Activated naive CD8-positive, alpha-beta T cell treated with anti-CD3 and anti-CD28 coated beads, Interleukin-2, amount 10 ng/mL, durations not matched to agents 7 days and 5 days (primary cell): Measurements from ENCODE around the gene RAPGEF2. TPM values are rescaled to one million over a fixed set of nuclear protein-coding genes. Genes with fewer than 3 reads are reported as not detected.
"Not testable (repeated sequence)": the region's sequence is repeated elsewhere in the genome, so short reads cannot be mapped to it uniquely, and the experiment has no call there.

Experiments used
- ATAC-seq: fragments of 150-1000 bp; cut with Tn5 transposase; one replicate; pipeline ENCODE4 v1.10.0; 2021; ENCODE audit warnings: low read depth, moderate library complexity
- POLR2A ChIA-PET: fragments of 350-600 bp; sonication (Branson Sonifier 250); formaldehyde crosslinking; loops from one replicate; lab custom pipeline; 2021; ENCODE audit warnings: antibody characterized with exemption; lab: Charles Lee
- DNase-seq: peaks from one replicate; pipeline ENCODE4 v3.0.0; 2021
- H3K27ac Mint-ChIP-seq: one replicate; pipeline ENCODE4 v1.8.0; 2022; ENCODE audit warnings: mild to moderate bottlenecking, mixed read lengths
- H3K27me3 Mint-ChIP-seq: one replicate; pipeline ENCODE4 v1.8.0; 2022; ENCODE audit warnings: mild to moderate bottlenecking, moderate library complexity, mixed read lengths
- H3K36me3 Mint-ChIP-seq: one replicate; pipeline ENCODE4 v1.8.0; 2021; ENCODE audit warnings: mild to moderate bottlenecking, mixed read lengths
- H3K4me1 Mint-ChIP-seq: one replicate; pipeline ENCODE4 v1.8.0; 2021; ENCODE audit warnings: mixed read lengths
- H3K4me3 Mint-ChIP-seq: one replicate; pipeline ENCODE4 v1.8.0; 2022; ENCODE audit warnings: mild to moderate bottlenecking, moderate library complexity, mixed read lengths
- H3K9me3 Mint-ChIP-seq: one replicate; pipeline ENCODE4 v1.8.0; 2021; ENCODE audit warnings: mixed read lengths
- total RNA-seq, 2 experiments: library from RNA; stranded (reverse); gene quantifications; one replicate each; pipeline ENCODE4 v1.2.3, GENCODE V29; 2021

The RAPGEF2 gene
- total RNA-seq, 2 experiments from 2014 or later = 23.2 to 24.1 TPM

DNA sequence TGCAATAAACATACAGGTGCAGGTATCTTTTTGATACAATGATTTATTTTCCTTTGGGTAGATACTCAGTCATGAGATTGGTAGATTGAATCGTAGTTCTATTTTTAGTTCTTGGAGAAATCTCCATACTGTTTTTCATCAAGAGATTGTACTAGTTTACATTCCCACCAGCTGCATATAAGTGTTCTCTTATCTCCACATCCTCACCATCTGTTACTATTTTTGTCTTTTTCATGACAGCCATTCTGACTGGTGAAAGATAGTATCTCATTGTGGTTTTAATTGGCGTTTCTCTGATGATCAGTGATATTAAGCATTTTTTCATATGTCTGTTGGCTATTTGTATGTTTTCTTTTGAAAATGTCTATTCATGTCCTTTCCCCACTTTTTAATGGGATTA is 202.2 kb downstream of the RAPGEF2 start:
- H3K27ac Mint-ChIP-seq = no peak overlapping the region
- H3K4me1 Mint-ChIP-seq = no peaks in the 10 kb centered on the region
- H3K9me3 Mint-ChIP-seq = no peaks in the 10 kb centered on the region
- DNase-seq (no peak), ATAC-seq (no peak)
- no peaks in the 10 kb centered on the region for H3K27me3 Mint-ChIP-seq
- peaks cover 14% of the 10 kb centered on the region for H3K36me3 Mint-ChIP-seq
- POLR2A ChIA-PET = no interaction called here
- no peak overlapping the region for H3K4me3 Mint-ChIP-seq

DNA sequence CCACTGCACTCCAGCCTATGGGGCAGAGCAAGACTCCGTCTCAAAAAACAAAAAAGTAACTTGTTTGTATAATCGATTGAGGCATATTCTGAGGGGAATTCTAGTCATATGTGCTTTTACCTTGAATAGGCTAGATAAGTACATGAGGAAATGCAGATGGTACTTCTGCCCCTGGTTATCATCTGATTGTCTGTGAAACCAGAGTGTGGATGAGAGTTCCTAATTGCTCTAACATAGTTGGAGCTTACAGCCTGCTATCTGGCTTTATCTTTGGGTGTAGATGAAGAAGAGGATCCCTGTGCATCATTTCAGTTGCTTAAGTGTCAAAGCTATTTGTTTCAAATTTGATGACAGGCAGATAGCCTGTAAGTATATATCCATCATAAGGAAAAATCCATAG is 205.1 kb downstream of the RAPGEF2 start:
- POLR2A ChIA-PET = no interaction called here
- peaks cover 14% of the 10 kb centered on the region for H3K36me3 Mint-ChIP-seq
- no peak overlapping the region for H3K4me3 Mint-ChIP-seq
- no peak overlapping the region for H3K27ac Mint-ChIP-seq
- no peaks in the 10 kb centered on the region for H3K4me1 Mint-ChIP-seq
- no peak for ATAC-seq
- no peaks in the 10 kb centered on the region for H3K27me3 Mint-ChIP-seq
- no peak for DNase-seq
- H3K9me3 Mint-ChIP-seq = no peaks in the 10 kb centered on the region

DNA sequence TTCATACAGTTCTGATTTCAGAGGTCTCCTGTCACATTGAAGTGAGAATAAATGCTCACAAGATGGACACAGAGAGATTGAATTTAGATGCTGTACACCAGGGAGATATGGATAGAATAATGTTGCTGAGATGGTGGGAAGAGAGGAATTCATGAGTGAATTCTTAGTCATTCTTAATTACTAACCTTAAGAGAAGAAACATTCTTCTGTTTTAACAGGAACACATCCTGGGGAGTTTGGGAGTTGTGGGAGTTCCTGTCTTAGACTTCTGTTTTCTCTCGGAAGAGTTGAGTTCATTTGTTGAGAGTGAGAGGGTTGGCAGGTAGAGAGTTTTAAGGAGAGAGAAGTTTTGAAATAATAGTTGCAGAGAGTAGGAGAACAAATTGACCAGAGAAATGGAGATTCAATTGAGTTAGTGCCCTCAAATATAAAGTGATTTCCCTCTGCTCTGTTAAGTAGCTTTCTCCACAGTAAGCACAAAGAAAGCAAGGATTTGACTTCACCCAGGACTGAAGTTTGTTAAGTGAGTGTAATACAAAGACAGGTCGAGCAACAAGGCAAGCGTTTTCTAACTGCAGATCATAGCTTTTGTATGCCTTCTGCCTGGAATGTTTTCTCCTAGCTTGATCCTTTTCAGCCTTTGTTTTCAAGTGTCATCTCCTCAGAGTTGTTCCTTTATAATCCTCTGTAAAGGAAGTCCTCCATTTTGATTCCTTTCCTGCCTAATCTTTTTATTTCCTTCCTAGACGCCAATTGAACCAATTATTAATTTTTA is 205.9 kb downstream of the RAPGEF2 start:
- no peaks in the 10 kb centered on the region for H3K27me3 Mint-ChIP-seq
- DNase-seq (no peak), ATAC-seq (no peak)
- no peaks in the 10 kb centered on the region for H3K9me3 Mint-ChIP-seq
- no peak overlapping the region for H3K4me3 Mint-ChIP-seq
- no peaks in the 10 kb centered on the region for H3K4me1 Mint-ChIP-seq
- no peak overlapping the region for H3K27ac Mint-ChIP-seq
- POLR2A ChIA-PET = no interaction called here
- peaks cover 14% of the 10 kb centered on the region for H3K36me3 Mint-ChIP-seq

GRCh38 chr4:159312236-159312635 is 209.4 kb downstream of the RAPGEF2 start:
- Mint-ChIP-seq H3K27ac (no peak overlapping the region), H3K36me3 (peaks cover 9% of the 10 kb centered on the region), H3K9me3 (no peaks in the 10 kb centered on the region), H3K4me3 (no peak overlapping the region), H3K4me1 (peaks cover 1% of the 10 kb centered on the region), H3K27me3 (no peaks in the 10 kb centered on the region)
- DNase-seq (no peak), ATAC-seq (no peak)
- POLR2A ChIA-PET = no interaction called here

GRCh38 chr4:159315879-159316278 is 213.0 kb downstream of the RAPGEF2 start:
- H3K27me3 Mint-ChIP-seq, ATAC-seq, H3K9me3 Mint-ChIP-seq, H3K4me3 Mint-ChIP-seq, H3K36me3 Mint-ChIP-seq, POLR2A ChIA-PET, DNase-seq, H3K27ac Mint-ChIP-seq, H3K4me1 Mint-ChIP-seq: not testable (repeated sequence)

- Mint-ChIP-seq H3K4me3 (no peak overlapping the region), H3K4me1 (peaks cover 1% of the 10 kb centered on the region), H3K9me3 (no peaks in the 10 kb centered on the region), H3K27me3 (no peaks in the 10 kb centered on the region), H3K36me3 (peaks cover 9% of the 10 kb centered on the region), H3K27ac (no peak overlapping the region)
- POLR2A ChIA-PET = no interaction called here
- ATAC-seq = no peak
- DNase-seq = no peak
Measured at GRCh38 chr4:159317203-159317602, 214.3 kb downstream of the RAPGEF2 start.

- peaks cover 19% of the 10 kb centered on the region for H3K36me3 Mint-ChIP-seq
- no peak overlapping the region for H3K4me3 Mint-ChIP-seq
- H3K27ac Mint-ChIP-seq = no peak overlapping the region
- DNase-seq (no peak), ATAC-seq (no peak)
- H3K4me1 Mint-ChIP-seq = peaks cover 1% of the 10 kb centered on the region
- H3K27me3 Mint-ChIP-seq = no peaks in the 10 kb centered on the region
- POLR2A ChIA-PET = no interaction called here
- peaks cover 2% of the 10 kb centered on the region for H3K9me3 Mint-ChIP-seq
Measured at GRCh38 chr4:159319027-159319426, 216.1 kb downstream of the RAPGEF2 start.

DNA sequence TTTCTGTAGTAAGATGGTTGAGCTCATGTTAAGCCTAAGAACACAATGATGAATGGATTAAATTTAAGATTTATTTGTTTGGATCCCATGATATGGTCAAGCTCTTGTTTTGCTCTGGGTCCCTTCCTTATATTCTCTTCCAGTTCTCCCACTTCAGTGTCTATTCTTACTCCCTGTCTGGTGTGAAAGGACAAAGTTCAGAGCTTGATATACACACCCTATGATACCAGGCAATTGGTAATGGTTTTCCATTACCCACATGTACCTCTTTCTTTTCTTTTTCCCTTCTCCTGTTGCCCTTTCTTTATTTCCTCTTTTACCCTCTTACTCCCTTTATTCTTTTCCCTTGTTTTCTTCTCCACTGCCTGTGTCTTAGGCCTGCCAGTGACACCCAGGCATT is 223.6 kb downstream of the RAPGEF2 start:
- Mint-ChIP-seq H3K27me3 (no peaks in the 10 kb centered on the region), H3K4me3 (no peak overlapping the region), H3K27ac (no peak overlapping the region), H3K4me1 (no peaks in the 10 kb centered on the region), H3K9me3 (peaks cover 2% of the 10 kb centered on the region), H3K36me3 (peaks cover 15% of the 10 kb centered on the region)
- POLR2A ChIA-PET = no interaction called here
- no peak for DNase-seq
- no peak for ATAC-seq

DNA sequence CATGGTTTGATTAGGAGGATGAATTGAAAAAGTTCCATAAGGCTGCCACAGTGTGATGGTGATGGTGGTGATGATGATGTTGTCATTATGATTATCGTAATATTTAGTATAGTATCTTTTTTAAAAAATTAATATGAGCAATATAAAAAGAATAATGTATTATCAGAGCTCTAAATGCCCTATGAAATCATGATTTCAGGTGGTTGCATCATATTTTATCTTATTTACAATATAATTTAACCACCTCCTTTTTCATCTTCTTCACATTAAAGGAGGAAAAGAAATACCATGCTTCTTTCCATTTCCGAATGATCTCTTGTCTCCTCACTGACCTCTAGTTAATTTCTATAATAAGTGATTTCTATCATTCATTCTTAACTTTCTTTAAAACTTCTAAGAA is 225.9 kb downstream of the RAPGEF2 start:
- H3K27ac Mint-ChIP-seq = no peak overlapping the region
- no peaks in the 10 kb centered on the region for H3K4me1 Mint-ChIP-seq
- no peaks in the 10 kb centered on the region for H3K27me3 Mint-ChIP-seq
- no peaks in the 10 kb centered on the region for H3K9me3 Mint-ChIP-seq
- ATAC-seq (no peak), DNase-seq (no peak)
- POLR2A ChIA-PET = no interaction called here
- peaks cover 11% of the 10 kb centered on the region for H3K36me3 Mint-ChIP-seq
- H3K4me3 Mint-ChIP-seq = no peak overlapping the region

DNA sequence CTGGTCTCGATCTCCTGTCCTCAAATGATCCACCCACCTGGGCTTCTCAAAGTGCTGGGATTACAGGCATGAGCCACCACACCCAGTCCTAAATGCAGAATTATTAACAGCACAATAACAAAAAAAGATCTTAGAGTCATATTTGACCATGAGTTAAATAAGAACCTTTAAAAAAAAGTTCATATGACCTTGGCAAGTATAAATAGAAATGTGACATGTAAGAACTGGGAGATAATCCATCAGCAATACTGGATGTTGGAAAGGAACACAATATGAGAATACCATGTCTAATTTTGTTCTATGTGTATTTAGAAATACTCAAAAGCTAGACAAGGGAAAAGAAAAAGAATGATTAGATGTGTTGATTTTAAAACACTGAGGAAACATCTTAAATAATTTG is 231.6 kb downstream of the RAPGEF2 start:
- no peaks in the 10 kb centered on the region for H3K27me3 Mint-ChIP-seq
- DNase-seq = no peak
- H3K9me3 Mint-ChIP-seq = no peaks in the 10 kb centered on the region
- no peak overlapping the region for H3K4me3 Mint-ChIP-seq
- H3K4me1 Mint-ChIP-seq = no peaks in the 10 kb centered on the region
- POLR2A ChIA-PET = no interaction called here
- peaks cover 22% of the 10 kb centered on the region for H3K36me3 Mint-ChIP-seq
- ATAC-seq = no peak
- H3K27ac Mint-ChIP-seq = no peak overlapping the region

DNA sequence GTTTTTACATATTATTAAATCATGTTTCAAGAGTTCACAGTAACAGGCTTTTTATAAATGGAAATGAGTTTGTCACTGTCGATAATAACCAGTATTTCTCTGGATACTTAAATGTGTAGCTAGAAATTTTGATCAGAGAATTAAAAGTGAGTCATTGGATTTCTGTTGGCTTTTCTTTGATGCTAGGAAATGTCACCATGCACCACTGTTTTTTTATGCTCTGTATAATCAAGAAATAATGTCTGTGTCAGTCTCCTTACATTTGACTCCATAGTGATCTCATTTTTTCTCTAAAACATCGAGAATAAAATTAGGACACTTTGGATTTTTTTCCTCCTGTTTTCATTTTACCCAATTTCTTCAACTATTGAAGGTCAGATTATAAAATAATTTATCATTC is 234.2 kb downstream of the RAPGEF2 start:
- Mint-ChIP-seq H3K9me3 (no peaks in the 10 kb centered on the region), H3K36me3 (peaks cover 17% of the 10 kb centered on the region), H3K27me3 (no peaks in the 10 kb centered on the region), H3K4me1 (no peaks in the 10 kb centered on the region), H3K27ac (no peak overlapping the region), H3K4me3 (no peak overlapping the region)
- ATAC-seq = no peak
- DNase-seq = no peak
- POLR2A ChIA-PET = no interaction called here

- no peak for DNase-seq
- Mint-ChIP-seq H3K4me3 (no peak overlapping the region), H3K36me3 (peaks cover 25% of the 10 kb centered on the region), H3K9me3 (no peaks in the 10 kb centered on the region), H3K4me1 (peaks cover 4% of the 10 kb centered on the region), H3K27ac (no peak overlapping the region), H3K27me3 (no peaks in the 10 kb centered on the region)
- ATAC-seq = no peak
- POLR2A ChIA-PET = no interaction called here
Measured at GRCh38 chr4:159341522-159341921, 238.6 kb downstream of the RAPGEF2 start.

DNA sequence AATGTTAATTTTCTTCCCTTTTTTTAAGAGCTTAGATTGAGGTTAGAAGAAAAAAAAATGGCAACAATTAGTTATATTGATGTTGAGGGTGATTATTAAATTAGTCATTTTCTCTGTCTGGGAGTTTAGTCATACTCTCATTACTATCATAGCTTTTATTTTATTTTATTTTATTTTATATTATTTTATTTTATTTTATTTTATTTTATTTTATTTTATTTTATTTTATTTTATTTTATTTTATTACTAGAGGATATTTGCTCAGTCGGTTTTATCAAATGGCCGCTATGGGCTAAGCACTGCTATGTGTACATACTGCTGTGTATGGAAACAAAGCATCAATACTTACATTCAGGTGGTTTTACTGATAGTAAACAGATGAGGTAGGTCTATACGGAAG is 239.5 kb downstream of the RAPGEF2 start:
- Mint-ChIP-seq H3K36me3 (peaks cover 26% of the 10 kb centered on the region), H3K4me3 (no peak overlapping the region)

DNA sequence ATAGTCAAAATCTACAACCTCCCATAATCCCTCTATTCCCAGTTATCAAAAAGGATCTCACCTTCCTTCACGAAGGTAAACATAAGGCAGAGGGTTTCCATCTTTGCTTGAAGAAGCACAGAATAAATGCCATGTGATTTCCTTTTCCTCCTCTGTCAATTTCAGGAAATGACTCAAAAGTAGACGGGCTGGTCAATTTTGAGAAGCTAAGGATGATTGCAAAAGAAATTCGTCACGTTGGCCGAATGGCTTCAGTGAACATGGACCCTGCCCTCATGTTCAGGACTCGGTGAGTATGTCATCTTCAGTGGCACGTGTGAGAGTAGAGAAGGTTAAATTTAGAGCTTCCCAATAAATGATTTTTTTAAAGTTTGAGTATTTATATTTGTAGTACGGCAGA is 240.2 kb downstream of the RAPGEF2 start:
- DNase-seq (no peak), ATAC-seq (no peak)
- H3K36me3 Mint-ChIP-seq = peaks cover 27% of the 10 kb centered on the region
- no peak overlapping the region for H3K27ac Mint-ChIP-seq
- H3K4me1 Mint-ChIP-seq = peaks cover 4% of the 10 kb centered on the region
- H3K27me3 Mint-ChIP-seq = no peaks in the 10 kb centered on the region
- POLR2A ChIA-PET = interaction anchor here (0.6 kb wide), 1 partner anchor 472 kb away, joined by 3 read pairs; no protein-coding TSS in a partner anchor
- H3K9me3 Mint-ChIP-seq = no peaks in the 10 kb centered on the region
- H3K4me3 Mint-ChIP-seq = no peak overlapping the region

More for the DNA sequence above, 239.5 kb downstream of the RAPGEF2 start:
- POLR2A ChIA-PET = no interaction called here
- ATAC-seq = no peak
- Mint-ChIP-seq H3K9me3 (no peaks in the 10 kb centered on the region), H3K27me3 (no peaks in the 10 kb centered on the region), H3K4me1 (peaks cover 4% of the 10 kb centered on the region), H3K27ac (no peak overlapping the region)
- no peak for DNase-seq
